Gastroesophageal sphincter (tissue), 2 donors: ENCODE measurements around the gene RAG2.

Source experiments
- EP300 ChIP-seq: sonication (generic); formaldehyde crosslinking; IDR thresholded peaks from one replicate; pipeline ENCODE4 v1.6.1; 2017; ENCODE audit warnings: antibody characterized with exemption, mild to moderate bottlenecking
- POLR2AphosphoS5 ChIP-seq: sonication (generic); formaldehyde crosslinking; IDR thresholded peaks from one replicate; pipeline ENCODE4 v1.6.1; 2017; ENCODE audit warnings: antibody characterized with exemption

- TF ChIP-seq POLR2AphosphoS5 (no peak), EP300 (no peak)
These were observed 9.9 kb downstream of the RAG2 start for GRCh38 chr11:36588099-36588498.
